ENCODE results near the gene KMT5B. TPM values are rescaled to one million over a fixed set of nuclear protein-coding genes. Genes with fewer than 3 reads are reported as not detected.
A peak's percentile ranks its signal among the peaks of the same experiment; 100 is the strongest.

Gene KMT5B
- total and polyA plus RNA-seq, 2 experiments from 2014 or later, result 26.4 to 31.0 TPM

DNA sequence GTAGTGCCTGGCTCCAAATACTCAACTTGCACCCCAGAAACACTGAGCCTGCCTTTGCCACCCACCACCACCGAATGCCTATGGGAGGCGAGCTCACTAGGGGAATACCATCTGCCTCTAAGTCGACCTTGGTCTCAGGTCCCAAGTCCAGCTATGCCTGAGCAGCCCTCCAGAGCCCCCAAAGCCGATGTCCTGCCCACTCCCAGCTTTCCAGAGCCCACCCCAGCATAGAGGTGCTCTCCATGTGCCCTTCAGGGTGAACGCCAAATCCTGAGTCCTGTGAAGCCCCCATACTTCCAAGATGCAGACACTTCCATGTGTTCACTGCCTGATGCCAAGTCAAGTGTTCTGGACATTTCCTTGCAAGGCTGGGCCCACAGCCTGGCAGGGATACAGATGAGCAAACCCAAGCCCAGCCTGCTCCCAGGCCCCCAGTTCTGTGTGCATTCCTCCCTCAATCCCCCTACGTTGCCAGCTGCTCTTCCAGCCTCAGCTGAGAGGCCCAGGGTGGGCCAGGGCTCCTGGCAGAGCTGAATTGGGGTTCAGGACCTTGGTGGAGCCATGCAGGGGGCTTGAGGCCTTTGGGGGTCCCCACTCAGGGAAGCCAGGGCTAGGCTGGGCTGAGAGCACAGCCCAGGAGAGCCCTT is 2.6 kb upstream of the KMT5B start:
- H4K20me1 ChIP-seq (replicated peaks; ENCODE audit: insufficient read depth), result peaks cover 12% of the 10 kb centered on the region; the same call in 1 of the 2 replicates
- H3K9me3 Mint-ChIP-seq, result no peaks in the 10 kb centered on the region; the same call in 2 of the 3 replicates
- no peak overlapping the region for H3K4me2 ChIP-seq
- H3K4me1 Mint-ChIP-seq, result peaks cover 27% of the 10 kb centered on the region
- H3K79me2 ChIP-seq (replicated peaks; ENCODE audit: insufficient read depth), result peaks cover 19% of the 10 kb centered on the region
- H3K27ac Mint-ChIP-seq, result no peak overlapping the region; the same call in 1 of the 2 replicates
- TF ChIP-seq, protein P1, sequence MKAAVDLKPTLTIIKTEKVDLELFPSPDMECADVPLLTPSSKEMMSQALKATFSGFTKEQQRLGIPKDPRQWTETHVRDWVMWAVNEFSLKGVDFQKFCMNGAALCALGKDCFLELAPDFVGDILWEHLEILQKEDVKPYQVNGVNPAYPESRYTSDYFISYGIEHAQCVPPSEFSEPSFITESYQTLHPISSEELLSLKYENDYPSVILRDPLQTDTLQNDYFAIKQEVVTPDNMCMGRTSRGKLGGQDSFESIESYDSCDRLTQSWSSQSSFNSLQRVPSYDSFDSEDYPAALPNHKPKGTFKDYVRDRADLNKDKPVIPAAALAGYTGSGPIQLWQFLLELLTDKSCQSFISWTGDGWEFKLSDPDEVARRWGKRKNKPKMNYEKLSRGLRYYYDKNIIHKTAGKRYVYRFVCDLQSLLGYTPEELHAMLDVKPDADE (IDR thresholded peaks at IDR 0.05), result no peak
- TF ChIP-seq POLR2AphosphoS5 (IDR thresholded peaks at IDR 0.05; ENCODE audit: low read depth) (no peak), CREB1 (CRISPR knock-in tag; IDR thresholded peaks at IDR 0.05; ENCODE audit: low read depth) (no peak), NANOG (IDR thresholded peaks at IDR 0.05; ENCODE audit: borderline replicate concordance) (no peak), ZNF114 (CRISPR knock-in tag; IDR thresholded peaks at IDR 0.05) (no peak), JUNB (IDR thresholded peaks at IDR 0.05; ENCODE audit: unreplicated experiment) (no peak), EZH2phosphoT487 (IDR thresholded peaks at IDR 0.05; ENCODE audit: unreplicated experiment) (no peak), EZH2 (IDR thresholded peaks at IDR 0.05; ENCODE audit: low read depth, unreplicated experiment) (no peak), STAT1 (IDR thresholded peaks at IDR 0.05; ENCODE audit: unreplicated experiment) (no peak), ZNF331 (CRISPR knock-in tag; IDR thresholded peaks at IDR 0.05; ENCODE audit: low read depth) (no peak)
- TF ChIP-seq, protein P2, sequence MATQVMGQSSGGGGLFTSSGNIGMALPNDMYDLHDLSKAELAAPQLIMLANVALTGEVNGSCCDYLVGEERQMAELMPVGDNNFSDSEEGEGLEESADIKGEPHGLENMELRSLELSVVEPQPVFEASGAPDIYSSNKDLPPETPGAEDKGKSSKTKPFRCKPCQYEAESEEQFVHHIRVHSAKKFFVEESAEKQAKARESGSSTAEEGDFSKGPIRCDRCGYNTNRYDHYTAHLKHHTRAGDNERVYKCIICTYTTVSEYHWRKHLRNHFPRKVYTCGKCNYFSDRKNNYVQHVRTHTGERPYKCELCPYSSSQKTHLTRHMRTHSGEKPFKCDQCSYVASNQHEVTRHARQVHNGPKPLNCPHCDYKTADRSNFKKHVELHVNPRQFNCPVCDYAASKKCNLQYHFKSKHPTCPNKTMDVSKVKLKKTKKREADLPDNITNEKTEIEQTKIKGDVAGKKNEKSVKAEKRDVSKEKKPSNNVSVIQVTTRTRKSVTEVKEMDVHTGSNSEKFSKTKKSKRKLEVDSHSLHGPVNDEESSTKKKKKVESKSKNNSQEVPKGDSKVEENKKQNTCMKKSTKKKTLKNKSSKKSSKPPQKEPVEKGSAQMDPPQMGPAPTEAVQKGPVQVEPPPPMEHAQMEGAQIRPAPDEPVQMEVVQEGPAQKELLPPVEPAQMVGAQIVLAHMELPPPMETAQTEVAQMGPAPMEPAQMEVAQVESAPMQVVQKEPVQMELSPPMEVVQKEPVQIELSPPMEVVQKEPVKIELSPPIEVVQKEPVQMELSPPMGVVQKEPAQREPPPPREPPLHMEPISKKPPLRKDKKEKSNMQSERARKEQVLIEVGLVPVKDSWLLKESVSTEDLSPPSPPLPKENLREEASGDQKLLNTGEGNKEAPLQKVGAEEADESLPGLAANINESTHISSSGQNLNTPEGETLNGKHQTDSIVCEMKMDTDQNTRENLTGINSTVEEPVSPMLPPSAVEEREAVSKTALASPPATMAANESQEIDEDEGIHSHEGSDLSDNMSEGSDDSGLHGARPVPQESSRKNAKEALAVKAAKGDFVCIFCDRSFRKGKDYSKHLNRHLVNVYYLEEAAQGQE (IDR thresholded peaks at IDR 0.05; ENCODE audit: unreplicated experiment), result no peak
- TF ChIP-seq, protein P3, sequence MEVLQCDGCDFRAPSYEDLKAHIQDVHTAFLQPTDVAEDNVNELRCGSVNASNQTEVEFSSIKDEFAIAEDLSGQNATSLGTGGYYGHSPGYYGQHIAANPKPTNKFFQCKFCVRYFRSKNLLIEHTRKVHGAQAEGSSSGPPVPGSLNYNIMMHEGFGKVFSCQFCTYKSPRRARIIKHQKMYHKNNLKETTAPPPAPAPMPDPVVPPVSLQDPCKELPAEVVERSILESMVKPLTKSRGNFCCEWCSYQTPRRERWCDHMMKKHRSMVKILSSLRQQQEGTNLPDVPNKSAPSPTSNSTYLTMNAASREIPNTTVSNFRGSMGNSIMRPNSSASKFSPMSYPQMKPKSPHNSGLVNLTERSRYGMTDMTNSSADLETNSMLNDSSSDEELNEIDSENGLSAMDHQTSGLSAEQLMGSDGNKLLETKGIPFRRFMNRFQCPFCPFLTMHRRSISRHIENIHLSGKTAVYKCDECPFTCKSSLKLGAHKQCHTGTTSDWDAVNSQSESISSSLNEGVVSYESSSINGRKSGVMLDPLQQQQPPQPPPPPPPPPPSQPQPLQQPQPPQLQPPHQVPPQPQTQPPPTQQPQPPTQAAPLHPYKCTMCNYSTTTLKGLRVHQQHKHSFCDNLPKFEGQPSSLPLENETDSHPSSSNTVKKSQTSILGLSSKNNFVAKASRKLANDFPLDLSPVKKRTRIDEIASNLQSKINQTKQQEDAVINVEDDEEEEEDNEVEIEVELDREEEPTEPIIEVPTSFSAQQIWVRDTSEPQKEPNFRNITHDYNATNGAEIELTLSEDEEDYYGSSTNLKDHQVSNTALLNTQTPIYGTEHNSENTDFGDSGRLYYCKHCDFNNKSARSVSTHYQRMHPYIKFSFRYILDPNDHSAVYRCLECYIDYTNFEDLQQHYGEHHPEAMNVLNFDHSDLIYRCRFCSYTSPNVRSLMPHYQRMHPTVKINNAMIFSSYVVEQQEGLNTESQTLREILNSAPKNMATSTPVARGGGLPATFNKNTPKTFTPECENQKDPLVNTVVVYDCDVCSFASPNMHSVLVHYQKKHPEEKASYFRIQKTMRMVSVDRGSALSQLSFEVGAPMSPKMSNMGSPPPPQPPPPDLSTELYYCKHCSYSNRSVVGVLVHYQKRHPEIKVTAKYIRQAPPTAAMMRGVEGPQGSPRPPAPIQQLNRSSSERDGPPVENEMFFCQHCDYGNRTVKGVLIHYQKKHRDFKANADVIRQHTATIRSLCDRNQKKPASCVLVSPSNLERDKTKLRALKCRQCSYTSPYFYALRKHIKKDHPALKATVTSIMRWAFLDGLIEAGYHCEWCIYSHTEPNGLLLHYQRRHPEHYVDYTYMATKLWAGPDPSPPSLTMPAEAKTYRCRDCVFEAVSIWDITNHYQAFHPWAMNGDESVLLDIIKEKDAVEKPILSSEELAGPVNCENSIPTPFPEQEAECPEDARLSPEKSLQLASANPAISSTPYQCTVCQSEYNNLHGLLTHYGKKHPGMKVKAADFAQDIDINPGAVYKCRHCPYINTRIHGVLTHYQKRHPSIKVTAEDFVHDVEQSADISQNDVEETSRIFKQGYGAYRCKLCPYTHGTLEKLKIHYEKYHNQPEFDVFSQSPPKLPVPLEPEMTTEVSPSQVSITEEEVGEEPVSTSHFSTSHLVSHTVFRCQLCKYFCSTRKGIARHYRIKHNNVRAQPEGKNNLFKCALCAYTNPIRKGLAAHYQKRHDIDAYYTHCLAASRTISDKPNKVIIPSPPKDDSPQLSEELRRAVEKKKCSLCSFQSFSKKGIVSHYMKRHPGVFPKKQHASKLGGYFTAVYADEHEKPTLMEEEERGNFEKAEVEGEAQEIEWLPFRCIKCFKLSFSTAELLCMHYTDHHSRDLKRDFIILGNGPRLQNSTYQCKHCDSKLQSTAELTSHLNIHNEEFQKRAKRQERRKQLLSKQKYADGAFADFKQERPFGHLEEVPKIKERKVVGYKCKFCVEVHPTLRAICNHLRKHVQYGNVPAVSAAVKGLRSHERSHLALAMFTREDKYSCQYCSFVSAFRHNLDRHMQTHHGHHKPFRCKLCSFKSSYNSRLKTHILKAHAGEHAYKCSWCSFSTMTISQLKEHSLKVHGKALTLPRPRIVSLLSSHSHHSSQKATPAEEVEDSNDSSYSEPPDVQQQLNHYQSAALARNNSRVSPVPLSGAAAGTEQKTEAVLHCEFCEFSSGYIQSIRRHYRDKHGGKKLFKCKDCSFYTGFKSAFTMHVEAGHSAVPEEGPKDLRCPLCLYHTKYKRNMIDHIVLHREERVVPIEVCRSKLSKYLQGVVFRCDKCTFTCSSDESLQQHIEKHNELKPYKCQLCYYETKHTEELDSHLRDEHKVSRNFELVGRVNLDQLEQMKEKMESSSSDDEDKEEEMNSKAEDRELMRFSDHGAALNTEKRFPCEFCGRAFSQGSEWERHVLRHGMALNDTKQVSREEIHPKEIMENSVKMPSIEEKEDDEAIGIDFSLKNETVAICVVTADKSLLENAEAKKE (CRISPR knock-in tag; IDR thresholded peaks at IDR 0.05), result no peak
- TF ChIP-seq, protein P4, sequence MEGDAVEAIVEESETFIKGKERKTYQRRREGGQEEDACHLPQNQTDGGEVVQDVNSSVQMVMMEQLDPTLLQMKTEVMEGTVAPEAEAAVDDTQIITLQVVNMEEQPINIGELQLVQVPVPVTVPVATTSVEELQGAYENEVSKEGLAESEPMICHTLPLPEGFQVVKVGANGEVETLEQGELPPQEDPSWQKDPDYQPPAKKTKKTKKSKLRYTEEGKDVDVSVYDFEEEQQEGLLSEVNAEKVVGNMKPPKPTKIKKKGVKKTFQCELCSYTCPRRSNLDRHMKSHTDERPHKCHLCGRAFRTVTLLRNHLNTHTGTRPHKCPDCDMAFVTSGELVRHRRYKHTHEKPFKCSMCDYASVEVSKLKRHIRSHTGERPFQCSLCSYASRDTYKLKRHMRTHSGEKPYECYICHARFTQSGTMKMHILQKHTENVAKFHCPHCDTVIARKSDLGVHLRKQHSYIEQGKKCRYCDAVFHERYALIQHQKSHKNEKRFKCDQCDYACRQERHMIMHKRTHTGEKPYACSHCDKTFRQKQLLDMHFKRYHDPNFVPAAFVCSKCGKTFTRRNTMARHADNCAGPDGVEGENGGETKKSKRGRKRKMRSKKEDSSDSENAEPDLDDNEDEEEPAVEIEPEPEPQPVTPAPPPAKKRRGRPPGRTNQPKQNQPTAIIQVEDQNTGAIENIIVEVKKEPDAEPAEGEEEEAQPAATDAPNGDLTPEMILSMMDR (conservative IDR thresholded peaks at IDR 0.05; ENCODE audit: low read depth in 2 of 2), result no peak
- no peak overlapping the region for H2AFZ ChIP-seq
- H3K4me3 ChIP-seq, result no peak overlapping the region
- H3K4me3 Mint-ChIP-seq, result peak overlapping the region; percentile 75
- ATAC-seq (no peak), DNase-seq (ENCODE audit: low spot score) (no peak)
- H3K27ac ChIP-seq (ENCODE audit: low read depth), result no peak overlapping the region
- peaks cover 2% of the 10 kb centered on the region; the same call in 1 of the 3 replicates for H3K36me3 Mint-ChIP-seq (ENCODE audit: low read depth)
- H3K36me3 ChIP-seq (ENCODE audit: insufficient read depth), result no peaks in the 10 kb centered on the region
- no peaks in the 10 kb centered on the region for H3K9me2 ChIP-seq (ENCODE audit: insufficient read depth)
- peaks cover 4% of the 10 kb centered on the region for H3K27me3 ChIP-seq (ENCODE audit: insufficient read depth)
- H3K4me1 ChIP-seq (ENCODE audit: insufficient read depth), result peaks cover 10% of the 10 kb centered on the region
- H3K27me3 Mint-ChIP-seq (ENCODE audit: insufficient read depth, low read depth, poor library complexity), result peaks cover 19% of the 10 kb centered on the region
- H3F3A ChIP-seq (replicated peaks; ENCODE audit: low read depth), result no peaks in the 10 kb centered on the region; the same call in 1 of the 2 replicates
